Epidermal melanocyte (primary cell): ENCODE results near the gene MUC15.

Source experiments
- DNase-seq: peaks from one replicate; pipeline ENCODE4 v3.0.0; 2011; ENCODE audit warnings: low spot score; ENCODE audit not compliant: insufficient read length

MUC15 gene

DNA sequence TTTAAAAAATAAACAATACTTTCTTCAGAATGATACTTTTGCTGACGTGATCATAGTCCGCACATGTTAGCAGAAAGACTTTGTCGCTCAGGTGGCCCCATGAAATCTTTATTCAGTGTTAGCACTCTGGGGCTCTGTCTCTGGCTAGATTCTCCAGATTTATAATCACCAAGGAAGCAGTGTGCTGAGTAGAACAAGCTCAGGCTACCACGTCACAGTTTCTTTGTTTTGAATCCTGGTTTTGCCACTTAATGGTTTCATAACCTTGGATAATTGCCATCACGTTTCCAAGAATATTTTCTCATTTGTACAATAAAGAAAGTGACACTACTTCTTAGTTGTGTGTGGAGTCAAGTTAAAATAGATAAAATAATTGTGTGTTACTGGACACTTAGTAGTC is 3.9 kb upstream of the MUC15 start:
- no peak for DNase-seq

DNA sequence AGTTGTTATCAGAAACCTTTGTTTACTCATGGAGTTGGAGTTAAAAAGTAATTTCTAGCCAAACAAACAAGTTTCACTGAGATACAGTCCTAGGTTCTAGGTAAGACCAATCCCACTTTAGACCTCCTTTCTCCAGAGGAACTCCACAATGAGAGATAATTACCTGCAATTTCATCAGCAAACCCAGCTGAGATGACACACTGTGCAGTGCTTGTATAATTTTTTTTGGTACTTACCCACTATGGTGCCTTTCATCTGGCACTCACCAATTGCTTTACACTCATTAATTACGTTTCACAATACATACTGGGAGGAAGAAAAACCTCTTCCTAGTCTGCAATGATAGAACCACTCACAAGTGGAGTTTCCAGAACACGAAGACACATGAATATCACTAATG is 1.8 kb upstream of the MUC15 start:
- no peak for DNase-seq

DNA sequence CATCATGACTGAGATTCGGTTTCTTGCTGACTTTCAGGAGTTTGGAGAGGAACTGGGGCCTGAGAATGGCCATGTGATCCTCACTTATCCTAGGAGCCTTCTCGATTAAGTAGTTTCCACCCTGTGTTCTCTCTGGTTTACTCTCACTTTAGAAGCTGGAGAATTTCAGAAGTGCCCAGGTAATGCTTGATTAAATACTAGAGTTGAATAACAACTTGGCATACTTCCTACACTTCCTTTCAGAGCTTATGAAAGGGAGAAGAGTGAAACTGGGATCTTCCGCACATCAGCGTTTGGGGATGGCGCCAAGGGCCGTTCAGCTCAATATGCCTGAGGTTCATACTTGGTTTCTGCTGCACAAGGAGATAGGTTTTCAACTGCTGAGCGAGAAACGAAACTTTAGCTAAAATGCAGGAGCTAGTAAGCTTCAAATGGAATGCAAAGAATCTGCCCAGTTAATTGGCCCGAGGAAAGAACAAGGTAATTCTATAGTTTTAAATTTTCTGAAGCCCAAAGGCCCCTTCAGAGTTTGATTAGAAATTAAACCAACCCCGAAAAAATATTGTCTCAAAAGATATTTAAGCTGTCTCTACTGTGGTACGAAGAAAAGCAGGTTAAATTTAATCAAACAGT is 823 bp upstream of the MUC15 start:
- no peak for DNase-seq

DNA sequence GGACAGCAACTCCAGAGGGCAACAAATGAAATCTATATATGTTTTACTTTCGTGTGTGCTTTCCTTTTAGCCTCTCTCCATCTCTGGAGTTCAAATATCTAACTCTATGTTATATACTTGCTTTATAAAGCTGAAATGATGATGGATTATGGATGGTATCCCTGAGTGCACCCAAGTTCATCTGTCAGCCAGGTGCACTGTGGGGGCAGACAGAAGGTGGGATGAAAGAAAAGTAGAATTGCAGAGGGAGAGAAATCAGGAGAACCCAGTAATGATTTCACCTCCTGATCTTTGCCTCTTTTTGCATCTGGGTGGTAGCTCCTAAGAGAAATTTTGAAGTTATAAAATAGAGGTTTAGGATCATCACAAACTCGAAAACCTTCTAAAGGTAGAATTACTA is 2.4 kb downstream of the MUC15 start:
- no peak for DNase-seq

DNA sequence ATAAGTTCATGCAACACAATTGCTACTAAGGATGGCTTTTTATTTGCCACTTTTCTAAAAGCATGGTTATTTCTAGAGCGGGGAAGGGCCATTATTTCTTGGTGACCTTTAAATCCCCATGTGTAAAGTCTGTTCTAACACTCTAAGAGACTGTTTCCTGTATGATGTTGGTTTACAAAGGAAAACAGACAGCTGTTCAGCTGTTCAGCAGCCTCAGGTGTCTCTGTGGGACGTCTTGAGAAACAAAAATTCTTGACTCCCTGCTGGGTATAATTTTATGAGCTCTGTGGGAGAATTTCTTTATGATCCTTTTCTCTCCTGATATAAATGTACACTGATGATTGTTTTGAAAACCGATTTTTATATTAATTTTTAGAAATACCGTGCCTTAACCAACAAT is 13.9 kb downstream of the MUC15 start:
- DNase-seq = no peak

DNA sequence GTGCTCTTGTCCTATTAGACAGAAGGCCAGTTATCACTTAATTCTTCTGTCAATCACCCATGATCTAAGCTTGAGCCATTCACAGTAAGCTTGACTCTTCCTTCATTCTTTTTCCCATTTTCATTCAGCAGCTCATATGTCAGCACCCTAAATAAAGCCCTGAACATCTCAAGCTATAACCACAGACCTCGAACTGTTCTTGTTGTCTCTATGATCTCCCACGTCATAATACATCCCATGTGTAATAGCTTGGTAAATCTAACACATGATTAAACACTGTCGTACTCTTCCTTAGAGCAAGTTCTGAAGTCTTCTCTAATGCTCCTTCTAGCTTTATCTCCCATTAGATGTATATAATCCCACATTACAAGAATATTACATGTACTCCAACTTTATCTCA is 14.4 kb downstream of the MUC15 start:
- no peak for DNase-seq

DNA sequence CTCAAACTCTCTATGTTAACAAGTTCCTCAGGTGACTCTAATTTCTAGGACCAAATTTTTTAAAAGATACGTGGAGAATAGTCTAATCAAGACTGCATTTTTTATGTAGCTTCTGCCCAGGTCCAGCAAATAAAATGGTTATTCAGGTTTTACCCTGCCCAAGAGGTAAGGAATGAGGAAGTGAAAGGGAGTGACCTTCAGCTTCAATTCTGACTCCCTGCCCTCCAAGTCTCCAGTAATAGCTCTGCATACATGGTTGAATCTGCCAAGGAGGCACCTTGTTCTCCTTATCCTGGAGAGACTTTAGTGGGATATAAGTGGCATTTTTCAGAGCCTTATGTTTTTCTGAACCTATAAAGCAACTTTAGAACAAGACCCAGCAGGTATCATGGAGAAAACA is 15.5 kb downstream of the MUC15 start:
- no peak for DNase-seq

DNA sequence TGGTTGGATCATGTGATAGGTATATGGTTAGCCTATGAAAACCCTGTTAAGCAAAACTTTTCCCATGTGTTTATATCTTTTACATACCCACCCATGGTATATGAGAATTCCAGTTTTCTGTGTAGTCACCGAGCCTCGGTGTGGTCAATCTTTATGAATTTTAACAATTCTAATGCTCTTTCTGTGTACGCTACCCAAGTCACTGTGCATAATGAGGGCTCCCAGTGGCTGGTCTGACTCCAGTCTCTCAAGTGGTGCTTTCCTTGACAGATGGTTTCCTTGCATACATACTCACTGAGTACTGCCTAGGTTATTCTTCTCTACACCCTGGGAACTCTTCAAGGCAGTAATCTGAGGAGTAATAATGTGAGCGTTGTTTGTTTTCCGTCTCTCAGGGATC is 17.6 kb downstream of the MUC15 start:
- DNase-seq = no peak

DNA sequence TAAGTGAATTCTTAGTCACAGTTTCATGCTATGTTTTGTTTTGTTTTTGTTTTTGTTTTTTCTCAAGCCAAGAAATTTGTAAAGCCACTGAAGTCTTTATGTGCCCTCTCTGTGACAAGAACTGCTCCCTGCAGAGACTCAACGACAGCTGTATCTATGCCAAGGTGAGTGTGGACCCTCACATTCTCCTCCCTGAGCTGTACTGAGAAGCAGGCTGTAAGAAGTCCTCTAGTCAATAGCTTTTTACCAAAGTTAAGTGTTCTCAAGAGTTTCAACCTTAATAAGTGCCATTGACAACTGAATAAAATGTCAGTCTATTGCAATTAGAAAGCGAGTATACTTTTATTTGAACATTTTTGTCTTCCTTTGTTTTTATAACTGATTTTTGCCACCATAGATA is 18.9 kb downstream of the MUC15 start:
- DNase-seq = no peak

DNA sequence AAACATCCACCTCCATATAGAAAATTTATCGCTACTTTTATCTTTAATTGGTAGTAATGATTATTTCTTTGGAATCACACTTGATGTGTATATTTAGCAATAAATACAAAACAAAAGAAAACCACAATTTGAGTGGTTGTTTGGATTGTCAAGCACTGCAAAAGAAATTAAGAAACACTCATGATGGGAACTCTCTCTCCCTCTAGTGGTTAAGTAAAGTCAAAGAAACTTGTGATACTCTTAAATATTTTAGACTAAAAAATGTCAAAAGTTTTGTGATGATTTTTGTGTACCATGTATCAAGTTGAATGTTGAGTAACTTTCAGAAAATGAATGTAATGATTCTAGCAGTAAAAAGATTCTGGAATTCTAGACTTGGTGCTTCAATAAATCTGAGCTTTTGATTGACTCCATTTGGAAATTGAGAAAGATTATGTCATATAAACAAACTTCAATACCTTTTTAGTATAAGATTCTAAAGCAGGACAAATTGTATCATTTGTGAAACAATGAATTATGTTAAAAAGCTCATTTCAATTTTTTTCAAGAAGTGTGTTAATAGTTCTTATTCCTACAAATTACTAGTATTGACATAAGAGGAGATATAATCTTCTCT is 20.8 kb downstream of the MUC15 start:
- no peak for DNase-seq

DNA sequence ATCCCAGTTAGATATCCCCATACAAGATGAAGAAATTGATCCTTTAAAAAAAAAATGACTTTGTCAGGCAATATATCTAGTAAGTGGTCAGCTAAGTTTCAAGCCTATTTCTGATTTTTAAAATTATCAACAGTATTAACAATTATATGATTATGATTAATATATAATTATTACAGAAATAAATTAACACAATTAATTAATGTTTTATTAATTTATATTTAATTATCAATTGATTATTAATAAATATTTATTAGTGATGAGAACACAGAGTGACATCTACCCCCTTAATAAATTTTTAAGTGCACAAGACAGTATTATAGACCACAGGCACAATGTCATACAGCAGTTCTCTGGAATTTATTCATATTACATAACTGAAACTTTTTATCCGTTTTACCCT is 22.0 kb downstream of the MUC15 start:
- DNase-seq = no peak

DNA sequence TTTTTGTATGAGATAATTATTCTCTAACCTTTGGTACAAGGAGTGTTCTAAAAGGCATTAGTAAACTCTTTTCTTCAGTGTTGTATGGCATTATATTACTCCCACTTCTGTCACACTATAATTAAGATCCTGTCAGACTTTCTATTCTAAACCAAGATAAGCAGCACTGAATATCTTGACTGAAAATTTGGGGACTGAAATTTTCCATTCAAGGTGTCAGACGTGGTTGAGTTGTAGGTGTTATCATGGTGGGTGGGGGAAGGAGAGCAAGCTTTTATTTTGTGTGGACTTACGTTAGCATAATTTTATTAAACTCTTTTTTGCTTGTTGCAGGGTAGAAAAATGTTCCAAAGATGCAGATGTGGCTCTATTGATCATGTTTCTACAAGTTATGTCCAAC is 22.9 kb downstream of the MUC15 start:
- DNase-seq = no peak

DNA sequence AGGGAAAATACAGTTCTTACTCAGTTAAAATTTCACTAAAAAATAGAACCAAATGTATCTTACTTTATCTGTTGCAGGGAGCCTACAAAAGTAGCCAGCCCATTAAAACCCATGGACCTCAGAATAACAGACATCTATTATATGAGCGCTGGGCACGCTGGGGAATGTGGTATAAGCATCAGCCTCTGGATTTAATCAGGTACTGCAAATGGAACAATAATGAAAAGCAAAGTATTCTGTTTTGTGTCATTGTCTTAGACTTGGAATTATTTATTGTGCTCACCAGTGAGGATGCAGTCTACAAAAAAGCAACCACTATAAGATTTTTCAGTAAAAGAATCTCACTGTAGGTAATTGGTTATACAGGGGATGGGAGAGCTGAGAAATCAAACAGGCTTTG is 30.2 kb downstream of the MUC15 start:
- DNase-seq = no peak

DNA sequence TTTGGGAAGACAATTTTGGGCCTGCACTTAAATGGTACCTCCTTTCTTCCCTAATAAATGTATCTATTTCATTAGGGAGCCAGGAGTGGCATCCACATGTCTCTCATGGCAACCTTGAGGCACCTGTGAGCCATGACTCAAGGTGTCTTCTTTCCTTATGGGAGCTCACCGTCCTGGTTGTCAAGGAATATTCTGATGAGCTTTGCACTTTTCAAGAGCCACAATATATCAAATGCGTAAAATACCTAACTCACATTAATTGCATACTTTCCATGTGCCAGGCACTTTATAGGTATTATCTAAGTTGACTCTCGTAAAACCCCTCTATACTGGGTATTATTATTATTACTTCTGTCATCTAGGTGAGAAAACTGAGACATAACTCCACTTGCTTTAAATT is 32.5 kb downstream of the MUC15 start:
- no peak for DNase-seq

DNA sequence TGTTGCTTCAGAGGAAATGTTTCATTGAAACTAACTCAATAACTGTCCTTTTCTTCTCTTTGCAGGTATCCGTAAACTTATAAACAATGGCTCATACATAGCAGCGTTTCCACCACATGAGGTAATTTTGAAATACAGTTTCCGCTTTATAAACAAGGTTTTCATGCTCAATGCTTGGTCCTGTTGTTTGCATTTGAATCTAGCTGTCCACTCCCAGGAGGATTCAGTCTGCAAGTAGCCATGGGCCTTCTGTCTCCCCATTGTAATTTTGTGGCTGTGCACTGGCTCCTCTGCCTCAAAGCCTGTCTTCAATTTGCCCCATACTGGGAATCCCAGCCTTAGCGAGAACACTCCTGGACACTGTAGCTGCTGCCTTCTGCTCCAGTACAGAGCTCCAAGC is 34.7 kb downstream of the MUC15 start:
- no peak for DNase-seq

DNA sequence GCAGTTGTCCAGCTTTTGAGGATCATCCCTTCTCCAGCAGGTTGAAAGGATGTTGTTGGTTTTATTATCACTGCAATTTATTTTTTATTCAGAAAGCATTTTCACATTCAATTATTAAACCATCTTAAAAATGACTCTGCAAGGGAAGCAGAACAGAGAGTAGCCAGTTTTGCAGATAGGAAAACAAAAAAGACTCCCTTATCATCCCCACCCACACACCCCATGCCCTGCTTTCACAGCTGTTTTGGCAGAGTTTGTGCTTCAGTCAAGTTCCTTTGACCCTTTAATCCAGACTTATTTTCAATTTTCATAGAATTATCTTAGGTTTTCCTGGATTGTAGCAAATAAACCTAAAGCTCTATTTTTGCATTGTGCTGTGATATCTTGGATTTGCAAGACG is 44.4 kb downstream of the MUC15 start:
- DNase-seq = no peak

DNA sequence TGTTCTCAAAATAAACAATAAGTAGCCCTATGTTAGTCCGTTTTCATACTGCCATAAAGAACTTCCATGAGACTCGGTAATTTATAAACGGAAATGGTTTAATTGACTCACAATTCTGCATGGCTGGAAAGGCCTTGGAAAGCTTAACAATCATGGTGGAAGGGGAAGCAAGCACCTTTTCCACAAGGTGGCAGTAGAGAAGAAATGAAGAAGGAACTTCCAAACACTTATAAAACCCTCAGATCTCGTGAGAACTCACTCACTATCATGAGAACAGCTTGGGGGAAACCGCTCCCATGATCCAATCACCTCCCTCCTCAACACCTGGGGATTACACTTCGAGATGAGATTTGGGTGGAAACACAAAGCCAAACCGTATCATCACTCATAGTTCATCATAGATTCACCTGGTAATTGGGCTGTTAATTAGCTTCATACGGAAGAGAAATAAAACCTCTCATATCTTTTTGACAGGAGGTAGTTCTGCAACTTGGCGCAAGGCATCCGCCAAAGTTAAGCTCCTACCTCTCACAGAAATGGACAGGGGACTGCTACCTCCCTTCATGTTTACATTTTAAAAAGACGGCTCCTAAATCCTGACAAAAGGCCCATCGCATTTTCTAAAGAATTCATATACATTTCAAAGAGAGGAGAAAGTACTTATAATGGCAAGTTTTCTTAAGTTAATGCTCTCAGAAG is 49.0 kb downstream of the MUC15 start:
- no peak for DNase-seq

DNA sequence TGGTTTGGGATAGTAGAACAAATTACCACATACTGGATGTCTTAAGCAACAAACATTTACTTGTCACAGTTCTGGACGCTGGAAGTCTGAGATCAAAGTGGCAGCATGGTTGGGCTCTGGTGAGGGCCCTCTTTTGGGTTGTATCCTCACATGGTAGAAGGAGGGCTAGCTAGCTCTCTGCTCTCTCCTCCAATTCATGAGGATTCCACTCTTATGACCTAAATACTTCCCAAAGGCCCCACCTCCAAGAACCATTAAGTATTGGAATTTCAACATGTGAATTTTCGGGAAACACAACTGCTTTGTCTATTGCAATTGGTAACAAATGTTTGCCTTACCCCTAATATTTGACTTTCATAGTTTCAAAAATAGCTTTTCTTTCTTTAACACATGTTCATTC is 52.6 kb downstream of the MUC15 start:
- DNase-seq = no peak

DNA sequence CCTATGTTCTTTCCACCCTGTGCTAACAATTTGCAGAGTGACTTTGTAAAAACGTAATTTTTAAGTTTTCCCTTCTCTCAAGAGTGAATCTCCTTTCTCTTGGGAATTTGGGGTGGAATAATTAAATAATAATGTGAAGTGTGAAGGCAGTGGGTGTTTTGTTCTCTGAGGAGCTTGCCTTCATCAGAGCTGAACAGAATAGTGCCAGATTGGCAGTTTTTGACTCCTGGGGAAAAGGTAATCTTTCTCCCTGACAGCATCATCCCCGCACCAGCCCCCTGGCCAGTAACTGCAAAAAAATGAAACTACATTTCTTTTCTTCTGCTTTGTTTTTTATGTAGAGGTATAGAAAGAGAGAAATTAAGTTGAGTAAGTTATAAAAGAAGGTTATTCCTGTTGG is 59.9 kb downstream of the MUC15 start:
- no peak for DNase-seq

DNA sequence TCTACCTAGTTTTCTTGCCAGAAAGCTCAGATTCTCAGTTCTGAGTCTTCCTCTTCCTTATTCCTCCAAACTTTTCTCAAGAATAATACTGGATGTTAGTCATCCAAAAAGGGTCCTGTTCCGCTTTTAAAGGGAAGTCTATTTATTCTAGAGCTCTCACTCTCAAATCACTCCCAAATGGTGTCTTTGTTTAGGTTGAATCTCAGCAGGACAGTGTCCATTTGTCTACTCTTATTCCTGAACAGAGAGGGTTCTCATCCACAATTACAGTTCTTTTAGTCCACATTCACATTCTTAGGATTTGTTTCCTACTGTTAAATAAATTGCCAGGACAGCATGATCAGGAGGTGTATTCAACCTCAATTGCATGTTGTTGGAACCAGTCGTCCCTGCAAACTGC is 61.3 kb downstream of the MUC15 start:
- peak; percentile 34 for DNase-seq

DNA sequence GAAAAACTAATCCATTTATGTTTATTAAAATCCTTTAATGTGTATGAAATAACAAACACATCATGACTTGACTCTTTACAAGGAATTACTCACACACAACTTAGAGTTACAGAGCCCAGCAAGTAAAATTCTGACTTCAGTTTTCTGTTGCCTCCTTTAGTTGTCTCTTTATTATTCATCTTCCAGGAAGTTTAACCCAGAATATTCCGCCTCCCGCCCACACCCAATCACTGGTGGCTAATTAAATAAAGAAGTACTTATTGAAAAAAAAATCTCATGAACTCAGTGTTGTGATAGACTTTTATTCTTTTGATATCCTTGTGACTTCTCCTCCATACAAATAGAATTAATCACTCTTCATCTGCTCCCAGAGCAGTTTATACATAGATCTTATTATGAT is 61.9 kb downstream of the MUC15 start:
- no peak for DNase-seq
